LNCAP (cell line): ENCODE data around the gene PROM2.

Source experiments
- TF ChIP-seq, protein P1 (sequence below): fragments of 450-650 bp; IDR thresholded peaks from 2 replicates; pipeline ENCODE4 v1.5.1; 2017; ENCODE audit warnings: mild to moderate bottlenecking

Gene PROM2

DNA sequence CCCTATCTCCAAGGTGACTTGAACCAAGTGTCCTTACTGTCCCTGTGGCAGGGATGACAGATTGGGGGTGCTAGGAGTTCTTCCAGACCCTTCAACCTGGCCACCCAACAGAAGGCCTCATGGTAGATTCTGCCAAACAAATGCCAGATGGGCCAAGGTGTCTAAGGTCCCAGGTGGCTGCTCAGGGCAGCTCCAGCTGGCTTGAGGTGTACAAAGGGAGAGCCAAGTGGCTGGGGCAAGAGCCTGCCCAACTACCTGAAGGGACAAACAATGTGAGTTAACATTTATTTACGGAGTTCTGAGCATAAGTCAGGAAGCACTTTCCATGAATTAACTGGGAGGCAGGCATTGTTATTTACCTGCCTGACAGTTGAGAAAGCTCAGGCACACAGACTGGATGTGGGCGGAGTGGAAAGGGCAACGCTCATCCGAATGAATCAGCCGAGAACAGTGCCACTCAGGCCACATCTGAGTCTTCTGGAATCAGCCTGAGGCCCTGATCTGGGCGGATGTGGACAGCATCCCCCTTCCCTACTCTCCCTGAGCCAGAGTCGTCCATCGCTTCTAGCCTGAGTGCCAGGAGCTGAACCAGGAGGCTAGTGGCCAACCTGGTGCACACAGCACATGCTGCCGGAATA is 18.5 kb downstream of the PROM2 start:
- TF ChIP-seq, protein P1, sequence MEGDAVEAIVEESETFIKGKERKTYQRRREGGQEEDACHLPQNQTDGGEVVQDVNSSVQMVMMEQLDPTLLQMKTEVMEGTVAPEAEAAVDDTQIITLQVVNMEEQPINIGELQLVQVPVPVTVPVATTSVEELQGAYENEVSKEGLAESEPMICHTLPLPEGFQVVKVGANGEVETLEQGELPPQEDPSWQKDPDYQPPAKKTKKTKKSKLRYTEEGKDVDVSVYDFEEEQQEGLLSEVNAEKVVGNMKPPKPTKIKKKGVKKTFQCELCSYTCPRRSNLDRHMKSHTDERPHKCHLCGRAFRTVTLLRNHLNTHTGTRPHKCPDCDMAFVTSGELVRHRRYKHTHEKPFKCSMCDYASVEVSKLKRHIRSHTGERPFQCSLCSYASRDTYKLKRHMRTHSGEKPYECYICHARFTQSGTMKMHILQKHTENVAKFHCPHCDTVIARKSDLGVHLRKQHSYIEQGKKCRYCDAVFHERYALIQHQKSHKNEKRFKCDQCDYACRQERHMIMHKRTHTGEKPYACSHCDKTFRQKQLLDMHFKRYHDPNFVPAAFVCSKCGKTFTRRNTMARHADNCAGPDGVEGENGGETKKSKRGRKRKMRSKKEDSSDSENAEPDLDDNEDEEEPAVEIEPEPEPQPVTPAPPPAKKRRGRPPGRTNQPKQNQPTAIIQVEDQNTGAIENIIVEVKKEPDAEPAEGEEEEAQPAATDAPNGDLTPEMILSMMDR = no peak

DNA sequence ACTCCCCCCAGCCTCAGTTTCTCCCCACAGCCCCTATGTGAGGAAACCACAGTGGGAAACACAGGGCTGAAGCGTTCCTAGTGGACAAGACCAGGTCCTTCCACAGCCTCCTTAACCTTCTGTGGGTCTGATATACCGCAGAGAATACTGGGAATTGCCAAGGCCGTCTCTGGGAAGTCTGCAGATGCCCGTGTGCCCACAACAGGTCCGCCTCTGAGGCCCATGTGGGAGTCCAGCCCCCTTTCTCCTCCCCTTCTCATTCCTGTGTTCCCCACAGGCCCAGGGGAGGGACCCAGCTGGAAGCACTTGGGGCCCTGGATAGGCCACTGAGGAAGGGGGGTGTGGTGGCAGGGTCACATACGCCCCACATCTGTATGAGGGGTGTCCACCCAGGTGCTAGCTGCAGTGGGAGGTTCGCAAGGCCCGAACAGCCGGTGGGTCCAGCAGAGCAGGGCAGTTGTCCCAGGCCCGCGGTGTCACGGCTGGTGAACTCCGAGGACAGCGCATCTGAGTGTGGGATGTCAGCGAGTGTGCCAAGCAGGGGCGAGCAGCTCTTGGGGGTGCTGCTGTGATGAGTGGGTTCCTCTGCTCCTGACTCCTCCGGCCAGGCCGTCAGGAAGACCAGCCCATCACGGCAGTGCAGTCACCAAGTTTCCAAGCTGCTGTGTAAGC is 20.5 kb downstream of the PROM2 start:
- TF ChIP-seq, protein P1 = no peak

DNA sequence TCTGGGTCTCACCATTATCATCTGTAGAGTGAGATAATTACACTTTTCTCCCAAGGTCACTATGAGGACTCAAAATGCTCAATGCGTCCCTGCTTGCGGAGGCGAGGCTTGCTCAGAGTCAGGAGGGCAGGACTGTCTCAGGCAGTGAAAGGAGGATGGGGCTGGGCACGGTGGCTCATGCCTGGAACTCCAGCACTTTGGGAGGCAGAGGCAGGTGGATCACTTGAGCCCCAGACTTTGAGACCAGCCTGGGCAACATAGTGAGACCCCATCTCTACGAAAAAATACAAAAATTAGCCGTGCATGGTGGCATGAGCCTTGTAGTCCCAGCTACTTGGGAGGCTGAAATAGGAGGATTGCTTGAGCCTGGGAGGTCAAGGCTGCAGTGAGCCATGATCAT is 21.1 kb downstream of the PROM2 start:
- TF ChIP-seq, protein P1 = no peak

DNA sequence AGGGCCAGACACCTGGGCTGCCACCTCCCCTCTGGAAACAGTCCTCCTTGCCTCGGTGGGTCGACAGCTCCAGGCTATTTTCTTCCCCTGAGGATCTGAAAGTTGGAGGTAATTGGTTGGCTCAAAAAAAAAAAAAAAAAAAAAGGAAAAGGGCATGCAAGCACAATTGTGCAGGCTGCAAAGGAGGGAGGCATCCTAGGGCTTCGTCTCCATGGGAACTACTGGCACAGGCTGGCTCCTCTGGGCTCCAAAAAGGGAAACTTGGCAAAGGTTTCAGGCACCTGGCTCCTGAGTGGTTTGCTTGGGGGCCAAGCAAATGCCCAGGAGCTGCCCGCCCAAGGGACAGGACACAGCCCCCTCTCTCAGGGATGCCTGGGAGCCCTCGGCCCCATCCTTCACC is 21.8 kb downstream of the PROM2 start:
- TF ChIP-seq, protein P1 = no peak

DNA sequence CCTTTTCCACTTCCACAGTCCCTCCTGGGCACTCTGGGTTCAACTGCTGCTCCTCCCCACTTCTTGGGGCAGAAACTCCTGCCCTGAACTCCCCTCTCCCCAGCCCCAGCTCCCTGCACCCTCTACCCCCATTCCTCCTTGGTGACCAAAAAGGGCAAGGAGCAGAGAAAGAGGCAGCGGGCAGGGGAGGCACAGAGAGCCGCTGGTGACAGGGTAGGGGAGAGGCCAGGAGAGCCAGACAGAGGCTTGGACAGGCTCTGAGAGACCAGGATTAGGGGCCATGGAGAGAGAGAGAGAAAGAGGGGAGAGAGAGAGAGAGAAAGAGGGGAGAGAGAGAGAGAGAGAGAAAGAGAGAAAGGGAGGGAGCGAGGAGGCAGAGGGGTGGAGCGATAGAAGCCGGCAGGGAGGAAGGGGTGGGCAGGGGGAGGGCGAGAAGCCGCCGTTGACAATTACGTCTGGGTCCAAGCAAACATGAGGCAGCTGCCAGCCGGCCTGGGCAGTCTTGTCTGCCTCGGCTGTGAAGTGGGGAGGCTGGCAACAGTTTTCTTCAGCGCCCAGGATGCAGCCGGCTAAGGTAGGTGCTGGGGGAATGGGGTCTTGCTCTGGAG is 22.7 kb downstream of the PROM2 start, which contains the start of gene KCNIP3:
KCNIP3 (plus strand) TSS at position 468 of the 608 bp plus-strand sequence; CDS start at position 560, 92 bp downstream.
- TF ChIP-seq, protein P1 = no peak

DNA sequence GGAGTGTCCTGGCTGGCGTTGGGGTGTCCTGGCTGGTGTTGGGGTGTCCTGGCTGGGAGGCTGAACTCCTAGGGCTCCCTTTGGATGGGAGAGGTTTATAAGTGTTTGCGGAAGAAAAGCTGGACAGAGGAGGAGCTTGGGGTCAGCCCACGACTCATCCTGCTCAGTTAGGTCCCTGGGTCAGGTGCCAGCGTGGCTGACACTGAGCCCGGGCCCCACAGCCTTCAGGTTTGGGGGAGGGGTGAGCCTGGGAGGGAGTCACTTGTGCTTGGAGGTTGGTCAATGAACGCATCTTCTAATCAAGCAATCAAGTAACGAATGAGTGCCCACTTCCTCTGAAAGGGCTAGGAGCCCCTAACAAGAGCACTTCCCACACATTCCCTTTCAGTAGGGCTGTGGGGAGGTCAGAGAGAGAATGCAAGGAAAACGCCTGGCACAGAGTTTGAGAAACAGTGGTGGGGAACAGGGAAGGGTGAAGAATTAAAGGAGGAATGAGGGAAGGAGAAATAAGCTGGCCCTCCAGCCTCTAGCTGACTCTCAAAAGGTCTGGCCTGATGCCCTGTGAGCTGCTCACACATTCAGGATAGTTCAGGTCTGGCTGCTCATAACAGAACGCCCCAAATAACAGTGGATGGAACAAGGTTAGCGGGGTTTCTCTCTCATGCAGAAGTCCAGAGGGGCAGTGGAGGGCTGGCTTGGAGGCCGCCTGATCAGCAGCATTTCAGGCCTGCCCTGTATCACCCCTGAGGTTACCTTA is 23.6 kb downstream of the PROM2 start:
- TF ChIP-seq, protein P1 = no peak

GRCh38 chr2:95298486-95299111 is 24.4 kb downstream of the PROM2 start:
- TF ChIP-seq, protein P1 = no peak
